ENCODE measurements around the gene CGN.

GRCh38 chr1:151515265-151515664, 4.1 kb downstream of the CGN start:
- TF ChIP-seq CTCF (IDR thresholded peaks at IDR 0.05) = no peak
- TF ChIP-seq ZFX (IDR thresholded peaks at IDR 0.05; ENCODE audit: borderline replicate concordance) = no peak
